DMS114 treated with DMSO at 0.1 percent for 48 hours (cell line): ENCODE measurements around the gene AMPH.

Source experiments
- DNase-seq: peaks from one replicate; lab custom pipeline; 2025; ENCODE audit not compliant: unreplicated experiment; lab: John Stamatoyannopoulos, UW

AMPH gene

DNA sequence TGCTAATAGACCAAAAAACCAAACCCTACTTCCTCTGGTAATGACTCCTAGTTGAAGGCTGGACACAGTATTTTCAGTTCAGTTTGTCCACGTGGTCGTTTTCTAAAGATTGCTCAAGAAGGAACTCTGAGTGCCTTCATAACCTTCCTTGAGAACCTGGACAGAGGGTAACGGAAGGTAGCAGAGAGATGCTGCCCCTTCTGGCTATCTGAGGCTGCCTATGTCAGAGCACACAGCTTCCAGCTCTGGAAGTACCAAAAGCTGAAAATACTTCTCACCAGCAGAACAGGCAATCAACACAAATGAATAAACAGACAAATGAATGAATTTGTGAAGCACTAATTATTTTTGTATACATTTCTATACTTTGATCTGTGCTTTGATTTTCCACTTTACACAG, 85.2 kb downstream of the AMPH start:
- DNase-seq = no peak

DNA sequence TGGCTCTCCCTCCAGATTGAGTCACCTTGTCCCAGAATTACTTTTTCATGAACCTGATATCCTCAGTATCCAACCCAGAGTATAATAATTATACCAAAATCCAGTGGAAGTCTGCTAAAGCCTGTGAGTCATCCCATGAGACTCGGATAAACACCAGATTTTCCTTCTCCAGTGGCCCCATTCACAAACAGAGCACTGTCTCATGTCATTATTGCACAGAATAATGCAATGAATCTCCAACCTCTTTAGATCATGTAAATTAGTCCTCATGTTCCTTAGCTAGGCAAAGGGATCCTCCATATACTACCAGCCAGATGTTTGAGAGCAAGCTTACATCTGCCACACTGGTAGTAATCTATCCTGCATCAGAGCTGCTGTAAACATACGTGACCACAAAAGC, 89.0 kb downstream of the AMPH start:
- no peak for DNase-seq

DNA sequence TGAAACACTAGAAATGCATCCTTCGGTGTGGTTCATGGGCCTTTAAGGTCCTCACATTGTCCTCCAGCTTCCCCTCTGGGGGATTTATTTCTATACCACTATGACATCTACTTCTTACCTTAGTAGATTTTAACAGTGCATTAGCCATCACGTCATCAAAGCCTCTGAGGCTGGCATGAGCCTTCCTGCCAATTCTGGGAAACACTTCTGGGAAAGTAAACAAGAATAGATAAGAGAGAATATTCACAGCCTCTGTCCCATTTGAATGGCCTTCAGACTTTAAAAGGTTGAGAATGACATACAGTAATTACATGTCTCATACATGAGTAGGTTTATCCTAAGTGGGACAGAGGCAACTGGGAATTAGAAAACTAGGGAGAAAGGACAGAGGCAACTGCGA, 89.7 kb downstream of the AMPH start:
- no peak for DNase-seq

DNA sequence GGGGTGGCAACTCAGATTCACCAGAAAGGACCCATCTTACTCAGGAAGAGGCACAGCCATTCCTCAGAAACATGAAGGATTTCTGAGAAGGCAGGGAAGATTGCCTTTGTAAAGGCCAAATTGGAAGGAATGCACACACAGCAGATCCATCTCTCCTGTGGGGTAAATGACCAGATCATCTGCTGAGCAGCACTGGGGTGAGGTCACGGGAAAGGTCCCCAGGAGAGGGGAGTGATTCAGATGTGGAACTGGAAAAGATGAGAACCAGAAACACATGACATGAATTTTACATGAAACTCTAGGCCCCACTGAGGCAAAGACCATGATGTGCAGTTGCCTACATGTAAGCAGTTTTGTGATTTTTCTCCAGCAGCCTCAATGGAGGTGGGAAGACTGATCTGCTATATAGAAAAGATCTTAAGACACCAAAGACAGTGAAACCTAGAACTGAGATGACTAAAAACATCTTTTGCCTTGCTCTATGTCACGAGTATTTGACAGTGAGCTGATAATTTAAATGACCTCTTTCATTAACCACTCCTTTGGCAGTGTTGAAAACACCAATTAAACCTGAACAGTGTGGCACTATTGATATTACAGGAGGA, 91.6 kb downstream of the AMPH start:
- no peak for DNase-seq

DNA sequence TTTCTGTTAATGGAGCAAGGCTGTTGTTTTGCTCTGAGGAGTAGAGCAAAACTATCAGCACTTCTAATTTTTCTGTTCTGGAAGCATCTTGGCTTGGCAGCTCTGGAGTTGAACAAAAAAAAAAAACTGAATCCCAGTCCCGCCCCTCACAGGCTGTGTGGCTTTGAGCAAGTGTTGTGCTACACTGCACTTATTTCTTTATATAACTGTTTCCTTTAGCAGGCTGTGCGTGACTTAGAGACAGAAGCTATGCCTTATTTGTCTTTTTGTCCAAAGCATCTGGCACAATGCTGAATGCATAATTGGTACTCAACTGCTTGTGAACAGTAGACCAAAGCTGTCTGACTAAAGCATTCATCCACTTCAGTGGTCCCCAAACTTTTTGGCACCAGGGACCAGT, 96.1 kb downstream of the AMPH start:
- no peak for DNase-seq

DNA sequence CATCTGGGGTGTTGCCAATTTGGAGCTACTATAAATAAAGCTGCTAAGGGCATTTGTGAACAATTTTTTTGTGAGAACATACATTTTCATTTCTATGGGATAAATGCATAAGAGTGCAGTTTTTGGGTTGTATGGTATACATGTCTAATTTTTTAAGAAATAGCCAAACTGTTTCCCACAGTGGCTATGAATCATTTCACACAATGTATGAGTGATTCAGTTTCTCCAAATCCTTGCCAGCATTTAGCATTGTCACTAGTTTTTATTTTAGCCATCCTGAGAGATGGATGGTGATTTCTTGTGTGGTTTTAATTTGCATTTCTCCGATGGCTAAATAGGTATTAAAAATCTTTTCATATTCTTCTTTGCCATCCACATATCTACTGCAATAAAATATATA, 105.3 kb downstream of the AMPH start:
- no peak for DNase-seq

DNA sequence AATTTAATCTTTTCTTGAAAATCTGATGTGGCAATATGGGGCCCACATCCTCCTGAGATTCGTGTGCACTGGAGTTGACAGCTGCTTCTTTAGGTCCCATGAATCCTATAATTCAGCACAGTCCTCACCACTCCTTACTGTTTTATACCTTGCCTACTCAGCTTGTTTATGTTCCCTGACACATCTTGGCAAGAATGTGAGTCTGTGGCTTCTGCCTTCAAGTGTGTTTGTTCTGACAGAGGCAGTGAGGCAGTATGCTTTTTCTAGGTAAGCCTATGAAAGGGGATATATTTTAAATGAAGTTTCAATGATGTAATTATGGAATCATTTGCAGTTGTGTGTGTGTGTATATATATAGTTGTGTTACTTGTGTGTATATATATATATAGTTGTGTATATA, 106.4 kb downstream of the AMPH start:
- no peak for DNase-seq

DNA sequence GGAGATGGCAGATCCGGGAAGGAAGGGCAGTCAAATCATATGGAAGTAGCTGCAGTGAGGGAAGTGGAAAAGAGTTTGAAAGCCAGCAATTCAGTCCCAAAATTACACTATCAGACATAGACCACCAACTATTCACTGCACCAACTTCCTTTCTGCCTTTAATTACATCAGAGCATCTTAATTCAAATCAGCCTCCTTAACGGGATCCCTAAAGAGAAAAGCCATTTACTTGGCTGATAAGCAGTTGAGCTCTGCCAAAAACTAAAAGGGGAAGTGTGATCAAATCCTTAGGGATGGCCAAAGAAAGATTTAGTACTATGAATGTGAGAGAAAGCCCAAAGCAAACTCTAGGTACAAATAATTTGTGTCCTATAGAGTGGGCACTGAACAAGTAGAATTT, 110.4 kb downstream of the AMPH start:
- DNase-seq = no peak

DNA sequence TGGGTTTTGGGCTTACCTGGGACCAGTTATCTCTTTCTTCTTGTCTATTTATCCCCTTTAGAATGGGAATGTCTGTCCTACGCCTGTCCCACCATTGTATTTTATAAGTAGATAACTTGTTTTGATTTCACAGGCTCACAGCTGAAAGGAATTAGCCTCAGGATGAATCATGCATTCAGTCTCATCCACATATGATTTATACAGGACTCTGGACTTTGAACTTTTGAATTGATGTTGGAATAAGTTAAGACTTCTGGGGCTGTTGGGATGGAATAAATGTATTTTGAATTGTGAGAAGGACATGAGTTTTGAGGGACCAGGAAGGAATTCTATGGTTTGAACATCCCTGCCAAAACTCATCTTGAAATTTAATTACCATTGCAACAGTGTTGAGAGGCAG, 112.6 kb downstream of the AMPH start:
- no peak for DNase-seq

DNA sequence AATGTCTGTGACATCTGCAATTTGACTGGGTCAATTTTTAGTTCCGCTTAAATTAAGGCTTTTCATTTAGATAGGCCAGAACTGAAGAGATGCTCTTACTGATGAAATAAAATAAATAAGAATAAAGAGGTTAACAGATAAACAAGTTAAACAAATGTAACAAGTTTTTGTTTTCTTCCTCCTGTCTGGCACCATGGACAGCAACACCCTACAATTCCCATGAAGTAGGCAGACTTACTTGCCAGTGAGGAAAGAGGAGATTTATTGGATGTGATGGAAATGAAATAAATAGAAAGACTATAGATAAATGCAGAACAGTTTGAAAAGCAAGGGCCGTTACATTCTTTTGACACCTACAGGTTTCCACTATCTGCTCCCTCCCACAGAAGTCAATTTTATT, 118.5 kb downstream of the AMPH start:
- no peak for DNase-seq

DNA sequence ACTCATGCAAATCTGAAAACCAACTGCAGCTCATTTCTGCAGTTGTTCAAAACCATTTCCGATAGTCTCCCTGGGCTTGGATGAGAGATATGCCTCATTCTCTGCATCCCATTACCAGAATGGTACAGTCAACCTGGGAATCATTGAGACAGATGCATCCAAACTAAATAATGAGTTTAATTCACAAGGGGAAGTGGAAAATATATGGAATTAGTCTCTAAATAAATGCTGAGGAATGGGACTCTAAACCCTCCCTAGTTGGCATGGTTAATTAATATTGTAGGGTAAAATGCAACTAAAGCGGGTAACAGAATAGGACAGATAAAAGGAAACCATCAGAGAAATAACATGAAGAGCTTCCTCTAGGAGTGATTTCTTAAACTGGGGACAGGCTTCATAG, 118.9 kb downstream of the AMPH start:
- no peak for DNase-seq

DNA sequence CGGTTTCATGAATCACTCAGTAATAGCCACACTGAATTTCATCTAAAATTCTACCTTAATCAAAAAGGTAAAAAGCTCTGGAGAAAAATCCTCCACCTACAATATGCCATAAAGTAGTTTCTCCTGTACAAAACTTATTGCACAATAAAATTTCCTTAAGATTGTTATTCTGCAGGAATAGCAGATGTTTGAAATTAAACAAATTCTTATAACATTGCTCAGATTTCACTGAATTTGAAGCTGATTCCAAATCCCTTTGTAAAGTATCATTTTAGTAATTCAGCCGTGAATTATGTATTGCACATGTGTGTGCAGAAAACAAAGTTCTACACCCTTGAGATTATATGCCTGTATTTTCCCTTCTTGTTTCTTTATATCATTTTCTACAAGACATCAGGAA, 123.8 kb downstream of the AMPH start:
- no peak for DNase-seq

DNA sequence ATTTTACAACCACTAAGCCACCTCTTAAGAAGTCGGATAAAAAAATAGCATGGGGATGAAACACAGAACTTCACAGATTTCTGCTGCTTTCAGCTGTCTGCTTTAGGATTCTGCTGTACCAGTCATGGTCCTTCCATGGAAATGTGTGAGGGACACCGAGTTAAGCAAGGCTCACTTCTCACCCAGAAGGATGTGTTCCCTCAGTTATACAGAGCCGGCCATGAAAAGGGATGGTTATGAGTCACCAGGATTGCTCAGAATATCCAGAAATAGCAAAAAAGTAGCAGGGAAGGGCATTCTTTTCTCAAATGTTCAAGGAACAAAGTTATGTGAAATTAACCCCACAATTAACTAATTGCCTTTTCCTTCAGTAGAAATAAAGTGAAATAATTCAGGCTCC, 124.4 kb downstream of the AMPH start:
- DNase-seq = no peak

DNA sequence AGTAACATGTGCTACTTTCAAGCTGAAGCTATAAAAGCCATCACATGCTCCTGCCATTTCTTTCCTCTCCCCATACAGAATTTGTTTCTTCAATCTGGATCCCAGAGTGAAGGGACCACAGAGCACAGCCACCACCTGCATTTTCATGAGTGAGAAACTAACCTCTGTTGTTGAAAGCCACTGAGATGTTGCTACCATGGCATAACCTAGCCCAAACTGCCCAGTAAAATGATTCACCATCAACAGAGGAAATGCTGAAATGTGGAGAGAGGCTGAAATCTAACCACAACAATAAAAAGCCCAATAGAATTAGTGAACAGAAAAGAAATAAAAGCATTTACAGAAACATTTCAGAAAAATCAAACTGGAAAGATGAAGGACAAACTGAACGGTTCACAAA, 125.2 kb downstream of the AMPH start:
- no peak for DNase-seq

DNA sequence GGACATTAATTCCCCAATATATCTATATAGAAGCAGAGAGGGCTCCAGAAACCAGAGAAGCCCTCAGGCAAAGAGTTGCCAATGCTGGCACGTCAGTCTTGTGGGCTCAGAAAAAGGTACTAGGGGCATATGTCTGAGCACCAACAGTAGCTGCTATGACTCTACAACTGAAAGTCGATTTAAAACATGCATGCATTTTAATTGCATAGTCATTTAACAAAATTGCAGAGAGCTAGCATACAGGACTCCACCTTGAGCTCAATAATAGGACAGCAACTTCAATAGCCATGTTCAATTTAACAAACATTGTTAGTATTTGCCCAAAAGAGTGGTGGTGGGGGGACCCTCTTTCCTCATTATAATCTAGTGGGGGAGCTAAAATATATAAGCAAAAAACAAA, 126.5 kb downstream of the AMPH start:
- DNase-seq = no peak

DNA sequence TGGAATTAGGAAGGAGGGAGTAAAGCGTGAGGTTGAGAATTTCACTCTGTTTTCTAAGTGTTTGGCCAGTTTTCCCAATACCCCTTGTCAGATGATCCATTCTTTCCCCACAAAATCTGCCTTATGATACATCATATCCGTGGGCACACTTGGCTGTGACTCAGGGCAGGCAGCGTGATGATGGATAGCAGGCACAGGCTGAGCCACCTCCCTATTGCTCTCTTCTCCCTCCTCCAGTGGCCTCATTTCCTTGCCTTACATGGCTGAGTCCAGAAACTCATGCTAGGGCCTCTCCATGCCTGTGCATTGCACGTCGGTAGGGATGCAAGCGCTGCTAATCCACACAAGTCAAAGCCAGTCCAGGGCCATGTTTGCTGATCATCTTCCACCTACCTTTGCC, 128.3 kb downstream of the AMPH start:
- no peak for DNase-seq

DNA sequence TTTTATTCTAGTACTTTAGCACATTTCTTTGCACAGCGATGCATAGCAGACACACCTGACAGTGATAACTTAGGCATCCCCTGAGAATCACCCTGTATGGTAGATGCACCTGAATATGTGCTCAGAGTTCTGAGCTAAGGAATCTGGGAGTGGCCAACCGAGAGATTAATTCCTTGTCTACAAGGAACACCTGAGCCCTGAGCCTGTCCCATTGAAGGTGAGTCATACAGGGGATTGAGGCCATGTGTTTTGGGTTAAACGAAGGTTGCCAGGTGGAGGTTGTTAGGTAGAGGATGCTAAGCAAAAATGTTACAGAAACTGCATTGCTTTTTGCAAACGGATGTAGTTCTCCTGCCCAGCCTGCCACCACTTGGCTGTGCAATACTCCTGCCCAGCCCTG, 128.9 kb downstream of the AMPH start:
- DNase-seq = no peak

DNA sequence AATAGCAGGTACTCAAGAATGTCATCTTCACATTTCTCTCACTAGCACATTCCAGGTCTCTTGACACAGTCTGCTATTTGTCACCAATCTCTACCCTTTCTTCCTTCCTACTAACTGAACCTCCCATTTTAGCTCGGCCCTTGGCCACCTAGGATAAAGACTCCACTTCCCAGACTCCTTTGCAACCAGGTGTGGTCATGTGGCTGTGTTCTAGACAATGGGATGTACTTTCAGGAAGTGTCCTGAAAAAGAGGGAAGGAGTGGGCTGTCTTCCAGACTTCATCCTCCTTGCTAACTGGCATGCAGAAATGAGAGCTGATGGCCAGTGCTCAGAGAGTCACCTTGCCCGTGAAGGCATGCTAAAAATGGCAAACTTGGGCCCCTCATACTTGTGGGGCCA, 139.2 kb downstream of the AMPH start:
- no peak for DNase-seq

DNA sequence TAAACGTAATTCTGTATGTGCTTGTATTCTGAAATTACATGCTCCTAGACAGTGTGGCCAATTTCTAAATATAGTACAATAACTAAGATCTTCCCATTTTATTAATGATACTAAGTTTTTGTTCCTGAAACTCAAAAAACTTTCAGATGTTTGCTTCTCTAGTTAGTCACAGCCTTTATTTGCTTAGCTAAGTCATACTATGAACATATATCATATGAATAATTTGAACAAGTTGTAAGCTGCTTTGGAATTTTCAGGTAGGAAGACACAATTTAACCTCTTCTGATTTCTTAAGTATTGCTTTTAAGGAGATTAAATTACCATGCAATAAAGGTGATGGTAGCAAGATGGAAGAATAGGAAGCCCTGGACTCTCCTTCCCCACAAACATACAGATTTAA, 148.7 kb downstream of the AMPH start:
- no peak for DNase-seq

DNA sequence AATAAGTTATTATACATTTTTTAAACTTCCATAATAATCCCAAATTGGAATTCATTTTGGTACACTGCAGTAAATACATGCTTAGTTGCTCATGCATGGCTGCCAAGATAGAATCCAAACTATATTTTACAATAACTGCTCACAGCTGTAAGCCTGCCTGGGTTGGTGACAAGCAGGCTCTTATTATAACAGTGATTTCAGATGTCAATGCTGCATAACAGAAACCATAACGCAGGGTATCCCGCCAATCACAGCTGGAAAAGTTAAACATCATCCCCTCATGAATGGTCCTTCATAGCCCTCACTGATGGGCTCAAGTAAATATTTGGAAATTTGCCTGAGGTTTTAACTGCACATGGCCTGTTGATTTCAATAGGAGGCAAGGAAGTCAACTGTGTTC, 149.8 kb downstream of the AMPH start:
- no peak for DNase-seq

DNA sequence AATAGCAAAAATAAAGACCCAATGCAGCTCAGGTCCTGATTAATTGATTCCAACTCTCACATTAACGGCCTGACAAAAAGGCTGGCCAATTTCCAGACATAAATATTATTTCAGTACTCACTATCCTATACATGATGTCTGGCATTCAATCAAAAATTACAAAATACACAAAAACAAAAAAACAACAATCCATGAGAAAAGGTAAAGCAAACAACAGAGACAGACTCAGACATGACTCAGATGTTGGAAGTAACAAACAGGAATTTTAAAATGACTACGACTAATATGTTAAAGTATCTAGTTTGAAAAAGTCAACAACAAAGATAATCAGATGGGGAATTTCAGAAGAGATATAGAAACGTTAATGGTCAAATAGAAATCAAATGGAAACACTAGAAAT, 152.8 kb downstream of the AMPH start:
- DNase-seq = no peak

DNA sequence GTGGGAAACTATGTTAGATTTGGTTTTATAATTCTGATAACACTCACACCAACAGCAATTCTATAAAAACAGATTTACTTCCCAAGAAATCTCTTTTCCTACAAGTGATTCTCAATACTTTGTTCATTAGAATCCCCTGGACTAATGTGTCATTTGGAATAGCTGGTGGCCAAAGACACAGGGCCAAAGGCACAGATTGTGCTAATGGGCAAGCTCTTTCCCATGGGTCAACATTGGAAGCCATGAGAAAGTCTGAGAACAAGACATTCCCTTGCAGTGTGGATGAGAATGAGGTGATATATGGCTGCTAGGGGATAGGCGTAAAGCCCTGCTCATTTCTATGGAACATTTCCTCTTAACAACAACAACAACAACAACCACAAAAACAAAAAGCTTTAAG, 153.8 kb downstream of the AMPH start:
- DNase-seq = no peak

DNA sequence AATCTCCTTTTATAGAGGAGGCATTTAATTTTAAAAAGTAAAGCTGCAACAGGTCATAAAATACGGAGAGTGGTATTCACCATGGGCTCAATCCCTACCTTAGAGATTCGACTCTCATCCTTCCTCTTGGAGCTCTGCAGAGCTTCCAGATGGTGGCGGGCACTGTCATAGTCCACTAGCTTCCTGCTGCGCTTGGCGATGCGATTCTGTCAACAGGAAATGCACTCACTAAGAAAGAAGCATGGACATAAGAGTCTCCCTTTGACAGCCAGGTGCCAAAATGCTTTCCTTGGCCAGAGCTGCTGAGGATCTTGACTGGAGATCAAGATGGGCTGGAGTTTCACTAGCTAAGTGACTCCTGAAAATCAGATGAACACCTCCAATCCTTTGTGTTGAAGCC, 154.4 kb downstream of the AMPH start:
- DNase-seq = no peak

DNA sequence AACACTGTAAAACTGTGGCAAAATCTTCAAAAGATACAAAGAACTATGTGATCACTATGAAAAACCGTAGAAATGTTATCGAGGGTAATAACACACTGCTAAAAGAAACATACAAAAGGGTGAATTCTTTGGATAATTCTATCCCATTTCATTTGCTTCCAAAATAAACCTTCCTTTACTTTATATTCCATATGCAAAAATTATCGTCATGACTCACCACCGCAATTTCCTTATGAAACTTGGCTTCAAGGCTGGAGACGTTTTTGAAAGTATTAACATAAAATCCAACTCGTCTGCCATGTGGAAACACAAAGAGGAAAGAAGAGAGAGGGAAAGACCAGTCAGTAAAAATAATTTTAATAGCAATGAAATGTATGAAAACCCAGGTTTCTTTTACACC, 165.2 kb downstream of the AMPH start:
- no peak for DNase-seq
